ENCODE results near the gene ANKRD13A.
"Not testable (repeated sequence)": the region's sequence is repeated elsewhere in the genome, so short reads cannot be mapped to it uniquely, and the experiment has no call there.

ANKRD13A gene

DNA sequence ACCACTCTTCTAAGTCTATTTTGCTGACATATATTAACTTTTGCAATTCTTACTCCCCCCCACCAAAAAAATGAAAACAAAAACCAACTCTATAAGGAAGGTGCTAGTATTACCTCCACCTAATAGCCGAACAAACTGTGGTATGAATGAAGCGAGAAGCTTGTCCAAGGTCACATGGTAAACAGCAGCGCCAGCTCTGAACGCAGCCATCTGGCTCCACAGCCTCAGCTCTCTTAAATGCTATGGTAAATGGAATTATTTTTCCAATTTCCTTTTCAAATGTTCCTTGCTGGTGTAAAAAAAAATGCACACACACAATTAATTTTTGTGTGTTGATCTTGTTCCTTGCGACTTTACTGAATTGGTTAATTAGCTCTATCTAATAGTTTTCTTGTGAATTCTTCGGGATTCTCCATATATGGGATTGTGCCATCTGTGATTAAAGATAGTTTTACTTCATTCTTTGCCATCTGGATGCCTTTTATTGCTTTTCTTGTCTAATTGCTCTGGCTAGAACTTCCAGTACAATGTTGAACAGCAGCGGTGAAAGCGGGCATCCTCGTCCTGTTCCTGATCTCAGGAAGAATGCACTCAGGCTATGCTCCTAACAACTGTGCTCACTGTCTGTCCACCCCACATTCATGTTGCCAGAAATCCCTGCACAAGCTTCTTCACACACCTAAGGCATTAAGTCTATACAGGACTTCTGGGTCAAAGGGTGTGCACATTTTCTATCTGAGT lies 59.8 kb downstream of the ANKRD13A start:
- TF ChIP-seq ARNT (IDR thresholded peaks at IDR 0.05) (no peak), PKNOX1 (IDR thresholded peaks at IDR 0.05) (no peak), FOXM1 (IDR thresholded peaks at IDR 0.05; ENCODE audit: borderline replicate concordance) (no peak), CTBP1 (IDR thresholded peaks at IDR 0.05; ENCODE audit: borderline replicate concordance) (no peak), TARDBP (IDR thresholded peaks at IDR 0.05) (no peak), ELF4 (IDR thresholded peaks at IDR 0.05) (no peak), LEF1 (IDR thresholded peaks at IDR 0.05; ENCODE audit: borderline replicate concordance) (no peak), SP1 (IDR thresholded peaks at IDR 0.05) (no peak), SUZ12 (IDR thresholded peaks at IDR 0.05) (no peak), HDGF (IDR thresholded peaks at IDR 0.05; ENCODE audit: borderline replicate concordance) (no peak), L3MBTL2 (conservative IDR thresholded peaks at IDR 0.05) (no peak), ZNF384 (IDR thresholded peaks at IDR 0.05) (no peak), NFRKB (IDR thresholded peaks at IDR 0.05) (no peak), FOXA1 (IDR thresholded peaks at IDR 0.05) (no peak), FOXK2 (IDR thresholded peaks at IDR 0.05) (no peak), BHLHE40 (IDR thresholded peaks at IDR 0.05; ENCODE audit: borderline replicate concordance) (no peak)
- ChIA-PET POLR2A (no interaction called here), CTCF (interaction anchor here (0.6 to 1.3 kb wide), 3 partner anchors 10 to 630 kb away, joined by 3 read pairs; no protein-coding TSS in a partner anchor)
- DNase-seq (ENCODE audit: extremely low spot score) = no peak

DNA sequence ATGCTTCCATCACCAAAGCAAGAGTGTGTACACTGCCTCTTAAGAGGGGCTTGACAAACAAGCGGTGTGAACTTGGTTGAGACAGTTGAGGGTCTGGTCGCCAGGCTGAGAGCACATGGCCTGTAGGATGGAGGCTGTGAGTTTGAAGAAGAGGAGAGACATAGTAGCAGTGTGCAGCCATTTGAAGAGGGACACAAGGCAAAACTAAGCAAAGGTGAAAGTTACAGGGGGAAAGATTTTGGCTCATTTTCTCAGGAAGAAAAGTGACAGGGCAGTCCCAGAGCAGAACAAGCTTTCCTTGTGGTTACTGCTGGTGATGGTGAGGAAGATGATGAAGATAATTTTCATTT lies 60.4 kb downstream of the ANKRD13A start:
- POLR2A ChIA-PET = no interaction called here
- CTCF ChIA-PET = interaction anchor here (0.6 to 1.3 kb wide), 3 partner anchors 9 to 630 kb away, joined by 3 read pairs; no protein-coding TSS in a partner anchor
- DNase-seq (ENCODE audit: extremely low spot score) = no peak
- no peak for TF ChIP-seq ZNF384 (IDR thresholded peaks at IDR 0.05)
- no peak for TF ChIP-seq LEF1 (IDR thresholded peaks at IDR 0.05; ENCODE audit: borderline replicate concordance)
- no peak for TF ChIP-seq ARNT (IDR thresholded peaks at IDR 0.05)
- TF ChIP-seq PKNOX1 (IDR thresholded peaks at IDR 0.05) = no peak
- TF ChIP-seq ELF4 (IDR thresholded peaks at IDR 0.05) = no peak
- no peak for TF ChIP-seq FOXM1 (IDR thresholded peaks at IDR 0.05; ENCODE audit: borderline replicate concordance)
- no peak for TF ChIP-seq TARDBP (IDR thresholded peaks at IDR 0.05)
- no peak for TF ChIP-seq FOXA1 (IDR thresholded peaks at IDR 0.05)
- no peak for TF ChIP-seq SUZ12 (IDR thresholded peaks at IDR 0.05)
- no peak for TF ChIP-seq BHLHE40 (IDR thresholded peaks at IDR 0.05; ENCODE audit: borderline replicate concordance)
- TF ChIP-seq FOXK2 (IDR thresholded peaks at IDR 0.05) = no peak
- no peak for TF ChIP-seq NFRKB (IDR thresholded peaks at IDR 0.05)
- no peak for TF ChIP-seq CTBP1 (IDR thresholded peaks at IDR 0.05; ENCODE audit: borderline replicate concordance)
- TF ChIP-seq SP1 (IDR thresholded peaks at IDR 0.05) = no peak
- no peak for TF ChIP-seq HDGF (IDR thresholded peaks at IDR 0.05; ENCODE audit: borderline replicate concordance)
- no peak for TF ChIP-seq L3MBTL2 (conservative IDR thresholded peaks at IDR 0.05)

- POLR2A ChIA-PET = no interaction called here
These were observed 63.0 kb downstream of the ANKRD13A start for GRCh38 chr12:110062241-110062640.

GRCh38 chr12:110065540-110065939 lies 66.3 kb downstream of the ANKRD13A start:
- ChIA-PET POLR2A (no interaction called here), CTCF (no interaction called here)
- TF ChIP-seq L3MBTL2 (conservative IDR thresholded peaks at IDR 0.05) (no peak), CTBP1 (IDR thresholded peaks at IDR 0.05; ENCODE audit: borderline replicate concordance) (no peak), TARDBP (IDR thresholded peaks at IDR 0.05) (no peak), FOXA1 (IDR thresholded peaks at IDR 0.05) (no peak), BHLHE40 (IDR thresholded peaks at IDR 0.05; ENCODE audit: borderline replicate concordance) (no peak), SUZ12 (IDR thresholded peaks at IDR 0.05) (no peak), LEF1 (IDR thresholded peaks at IDR 0.05; ENCODE audit: borderline replicate concordance) (no peak), FOXK2 (IDR thresholded peaks at IDR 0.05) (no peak), ARNT (IDR thresholded peaks at IDR 0.05) (no peak), SP1 (IDR thresholded peaks at IDR 0.05) (no peak), ELF4 (IDR thresholded peaks at IDR 0.05) (no peak), ZNF384 (IDR thresholded peaks at IDR 0.05) (no peak), HDGF (IDR thresholded peaks at IDR 0.05; ENCODE audit: borderline replicate concordance) (no peak), FOXM1 (IDR thresholded peaks at IDR 0.05; ENCODE audit: borderline replicate concordance) (no peak), NFRKB (IDR thresholded peaks at IDR 0.05) (no peak), PKNOX1 (IDR thresholded peaks at IDR 0.05) (no peak)
- no peak for DNase-seq (ENCODE audit: extremely low spot score)

More at GRCh38 chr12:110062241-110062640, 63.0 kb downstream of the ANKRD13A start:
- TF ChIP-seq HDGF (IDR thresholded peaks at IDR 0.05; ENCODE audit: borderline replicate concordance) (no peak), ZNF384 (IDR thresholded peaks at IDR 0.05) (no peak), FOXA1 (IDR thresholded peaks at IDR 0.05) (no peak), ARNT (IDR thresholded peaks at IDR 0.05) (no peak), SP1 (IDR thresholded peaks at IDR 0.05) (no peak), ELF4 (IDR thresholded peaks at IDR 0.05) (no peak), PKNOX1 (IDR thresholded peaks at IDR 0.05) (no peak), CTBP1 (IDR thresholded peaks at IDR 0.05; ENCODE audit: borderline replicate concordance) (no peak), TARDBP (IDR thresholded peaks at IDR 0.05) (no peak), FOXK2 (IDR thresholded peaks at IDR 0.05) (no peak), SUZ12 (IDR thresholded peaks at IDR 0.05) (no peak), LEF1 (IDR thresholded peaks at IDR 0.05; ENCODE audit: borderline replicate concordance) (no peak), NFRKB (IDR thresholded peaks at IDR 0.05) (no peak)
- CTCF ChIA-PET = no interaction called here
- no peak for DNase-seq (ENCODE audit: extremely low spot score)

GRCh38 chr12:110067531-110067930 lies 68.3 kb downstream of the ANKRD13A start:
- DNase-seq (ENCODE audit: extremely low spot score) = no peak
- ChIA-PET CTCF (no interaction called here), POLR2A (no interaction called here)
- no peak for TF ChIP-seq LEF1 (IDR thresholded peaks at IDR 0.05; ENCODE audit: borderline replicate concordance)
- TF ChIP-seq TARDBP (IDR thresholded peaks at IDR 0.05) = no peak
- TF ChIP-seq BHLHE40 (IDR thresholded peaks at IDR 0.05; ENCODE audit: borderline replicate concordance) = no peak
- no peak for TF ChIP-seq SUZ12 (IDR thresholded peaks at IDR 0.05)
- no peak for TF ChIP-seq NFRKB (IDR thresholded peaks at IDR 0.05)
- no peak for TF ChIP-seq ARNT (IDR thresholded peaks at IDR 0.05)
- TF ChIP-seq FOXK2 (IDR thresholded peaks at IDR 0.05) = no peak
- no peak for TF ChIP-seq L3MBTL2 (conservative IDR thresholded peaks at IDR 0.05)
- no peak for TF ChIP-seq SP1 (IDR thresholded peaks at IDR 0.05)
- TF ChIP-seq FOXA1 (IDR thresholded peaks at IDR 0.05) = no peak
- TF ChIP-seq CTBP1 (IDR thresholded peaks at IDR 0.05; ENCODE audit: borderline replicate concordance) = no peak
- TF ChIP-seq PKNOX1 (IDR thresholded peaks at IDR 0.05) = no peak
- TF ChIP-seq ELF4 (IDR thresholded peaks at IDR 0.05) = no peak
- no peak for TF ChIP-seq HDGF (IDR thresholded peaks at IDR 0.05; ENCODE audit: borderline replicate concordance)
- TF ChIP-seq FOXM1 (IDR thresholded peaks at IDR 0.05; ENCODE audit: borderline replicate concordance) = no peak
- TF ChIP-seq ZNF384 (IDR thresholded peaks at IDR 0.05) = no peak

GRCh38 chr12:110068115-110068514 lies 68.9 kb downstream of the ANKRD13A start:
- POLR2A ChIA-PET; DNase-seq (ENCODE audit: extremely low spot score): not testable (repeated sequence)
- CTCF ChIA-PET = interaction anchor here (1.0 kb wide), 1 partner anchor 9 kb away, joined by 3 read pairs; no protein-coding TSS in a partner anchor

Data from HEK293T (cell line).